IMR-90 (cell line): Measurements from ENCODE around the gene CFAP43. TPM values are rescaled to one million over a fixed set of nuclear protein-coding genes. Genes with fewer than 3 reads are reported as not detected.

Experiments
- ATAC-seq: fragments of 200-7000 bp; cut with Tn5 transposase; 2 replicates; pipeline ENCODE4 v1.9.1; 2020; ENCODE audit warnings: low read depth, mild to moderate bottlenecking, moderate library complexity
- BruUV-seq: library from RNA; stranded (reverse); fragments of 400-500 nt; replicated peaks from 2 replicates; lab custom pipeline; 2021; lab: Mats Ljungman, UMichigan
- CTCF ChIA-PET: fragments of 300-600 bp; formaldehyde crosslinking; extraction: SDS; loops from one replicate; lab custom pipeline; 2021; ENCODE audit warnings: antibody characterized with exemption; lab: Yijun Ruan, JAX
- POLR2A ChIA-PET: fragments of 300-600 bp; sonication (Branson Sonifier 250); formaldehyde crosslinking; loops from one replicate; lab custom pipeline; 2022; ENCODE audit warnings: antibody characterized with exemption; ENCODE audit not compliant: unreplicated experiment; lab: Charles Lee
- DNase-seq: peaks from one replicate; pipeline ENCODE4 v3.0.0; 2013
- H2AFZ ChIP-seq: replicated peaks from 2 replicates; pipeline ENCODE3; 2013; ENCODE audit warnings: low read length, mild to moderate bottlenecking; ENCODE audit not compliant: poor library complexity
- H2AK5ac ChIP-seq: 2 replicates; pipeline ENCODE4 v1.6.1; 2013; ENCODE audit warnings: low read depth, low read length, inconsistent platforms
- H2AK9ac ChIP-seq: replicated peaks from 2 replicates; pipeline ENCODE3; 2013; ENCODE audit warnings: mild to moderate bottlenecking, low read depth, low read length, moderate library complexity; ENCODE audit not compliant: poor library complexity
- H2BK120ac ChIP-seq: 2 replicates; pipeline ENCODE4 v1.6.1; 2013; ENCODE audit warnings: low read depth, low read length, inconsistent platforms
- H2BK15ac ChIP-seq: 3 replicates; pipeline ENCODE4 v1.6.1; 2013; ENCODE audit warnings: low read depth, low read length, inconsistent platforms
- H2BK20ac ChIP-seq: 2 replicates; pipeline ENCODE4 v1.6.1; 2013; ENCODE audit warnings: low read depth, mild to moderate bottlenecking, inconsistent platforms, low read length, moderate library complexity
- H2BK5ac ChIP-seq: 2 replicates; pipeline ENCODE4 v1.6.1; 2013; ENCODE audit warnings: mild to moderate bottlenecking, low read depth, low read length, inconsistent platforms; ENCODE audit not compliant: poor library complexity, severe bottlenecking
- H3K14ac ChIP-seq: replicated peaks from 2 replicates; pipeline ENCODE4 v1.6.1; 2013; ENCODE audit warnings: low read depth, low read length, inconsistent platforms
- H3K18ac ChIP-seq: 2 replicates; pipeline ENCODE4 v1.6.1; 2013; ENCODE audit warnings: low read depth, low read length, control low read depth
- H3K23ac ChIP-seq: 2 replicates; pipeline ENCODE4 v1.6.1; 2013; ENCODE audit warnings: low read depth, low read length, inconsistent platforms
- H3K27ac ChIP-seq: 2 replicates; pipeline ENCODE4 v1.5.1; 2013; ENCODE audit warnings: mild to moderate bottlenecking, control low read depth, low read length; ENCODE audit not compliant: insufficient read depth
- H3K27me3 ChIP-seq: 2 replicates; pipeline ENCODE4 v1.6.1; 2013; ENCODE audit warnings: low read length; ENCODE audit not compliant: control insufficient read depth, insufficient read depth
- H3K36me3 ChIP-seq: 2 replicates; pipeline ENCODE4 v1.6.1; 2013; ENCODE audit warnings: low read length, mixed read lengths; ENCODE audit not compliant: control insufficient read depth, insufficient read depth
- H3K4ac ChIP-seq: 2 replicates; pipeline ENCODE4 v1.6.1; 2013; ENCODE audit warnings: low read depth, low read length, inconsistent platforms
- H3K4me1 ChIP-seq: 2 replicates; pipeline ENCODE4 v1.6.1; 2013; ENCODE audit warnings: low read length, mixed read lengths; ENCODE audit not compliant: control insufficient read depth, insufficient read depth
- H3K4me2 ChIP-seq: 2 replicates; pipeline ENCODE4 v1.6.1; 2013; ENCODE audit warnings: low read depth, mild to moderate bottlenecking, control low read depth, low read length, moderate library complexity
- H3K4me3 ChIP-seq: 2 replicates; pipeline ENCODE4 v1.5.1; 2013; ENCODE audit warnings: low read depth, mild to moderate bottlenecking, control low read depth, low read length, moderate library complexity; ENCODE audit not compliant: insufficient read depth
- H3K56ac ChIP-seq: 2 replicates; pipeline ENCODE4 v1.6.1; 2013; ENCODE audit warnings: low read length, inconsistent platforms; ENCODE audit not compliant: insufficient read depth; ENCODE audit errors: extremely low read depth
- H3K79me1 ChIP-seq, 2 experiments: 2 replicates each; pipeline ENCODE4 v1.6.1; 2013; ENCODE audit warnings: low read length in 2 of 2, inconsistent platforms in 1 of 2, low read depth in 1 of 2
- H3K9ac ChIP-seq: 2 replicates; pipeline ENCODE4 v1.6.1; 2013; ENCODE audit warnings: low read depth, low read length, control low read depth
- H3K9me1 ChIP-seq: 2 replicates; pipeline ENCODE4 v1.6.1; 2013; ENCODE audit warnings: low read length, inconsistent platforms; ENCODE audit not compliant: insufficient read depth
- H3K9me3 ChIP-seq: 2 replicates; pipeline ENCODE4 v1.6.1; 2013; ENCODE audit warnings: low read length; ENCODE audit not compliant: control insufficient read depth, insufficient read depth
- H4K20me1 ChIP-seq: 2 replicates; pipeline ENCODE4 v1.6.1; 2013; ENCODE audit warnings: low read length, inconsistent platforms; ENCODE audit not compliant: insufficient read depth
- H4K5ac ChIP-seq: 2 replicates; pipeline ENCODE4 v1.6.1; 2013; ENCODE audit warnings: mild to moderate bottlenecking, low read depth, low read length, control low read depth
- H4K8ac ChIP-seq, 2 experiments: 2 replicates each; pipeline ENCODE4 v1.6.1; 2013; ENCODE audit warnings: low read depth in 2 of 2, low read length in 2 of 2, control low read depth in 1 of 2, inconsistent platforms in 1 of 2
- H4K91ac ChIP-seq: 2 replicates; pipeline ENCODE4 v1.6.1; 2013; ENCODE audit warnings: low read depth, low read length, inconsistent platforms; ENCODE audit not compliant: insufficient read depth
- BHLHE40 ChIP-seq: fragments of 150-350 bp; IDR thresholded peaks from 2 replicates; pipeline ENCODE4 v1.6.1; 2016; ENCODE audit warnings: mild to moderate bottlenecking, low read depth, low read length
- CEBPB ChIP-seq: IDR thresholded peaks from 2 replicates; pipeline ENCODE4 v1.6.1; 2012; ENCODE audit warnings: low read depth, low read length, improper control_type of control experiment
- CHD1 ChIP-seq: IDR thresholded peaks from 2 replicates; pipeline ENCODE4 v1.6.1; 2012; ENCODE audit warnings: low read depth, low read length, improper control_type of control experiment
- FOS ChIP-seq: fragments of 150-350 bp; IDR thresholded peaks from 2 replicates; pipeline ENCODE4 v1.6.1; 2016; ENCODE audit warnings: low read depth, low read length
- MAFK ChIP-seq: IDR thresholded peaks from 2 replicates; pipeline ENCODE4 v1.6.1; 2012; ENCODE audit warnings: low read depth, low read length, improper control_type of control experiment
- MAZ ChIP-seq: IDR thresholded peaks from 2 replicates; pipeline ENCODE4 v1.6.1; 2012; ENCODE audit warnings: low read depth, mild to moderate bottlenecking, low read length, improper control_type of control experiment, moderate library complexity, borderline replicate concordance
- MXI1 ChIP-seq: IDR thresholded peaks from 2 replicates; pipeline ENCODE4 v1.6.1; 2012; ENCODE audit warnings: low read depth, mild to moderate bottlenecking, low read length, moderate library complexity, borderline replicate concordance
- NFE2L2 ChIP-seq: fragments of 150-350 bp; IDR thresholded peaks from 2 replicates; pipeline ENCODE4 v1.6.1; 2016; ENCODE audit warnings: low read depth, mild to moderate bottlenecking, low read length
- POLR2A ChIP-seq: IDR thresholded peaks from 2 replicates; pipeline ENCODE4 v1.6.1; 2012; ENCODE audit warnings: mild to moderate bottlenecking, low read depth, low read length
- RAD21 ChIP-seq: IDR thresholded peaks from 2 replicates; pipeline ENCODE4 v1.6.1; 2012; ENCODE audit warnings: low read length, improper control_type of control experiment
- RCOR1 ChIP-seq: IDR thresholded peaks from 2 replicates; pipeline ENCODE4 v1.6.1; 2012; ENCODE audit warnings: mild to moderate bottlenecking, low read length, improper control_type of control experiment; ENCODE audit not compliant: insufficient replicate concordance
- RFX5 ChIP-seq: IDR thresholded peaks from 2 replicates; pipeline ENCODE4 v1.8.0; 2012; ENCODE audit warnings: low read depth, mild to moderate bottlenecking, low read length, moderate library complexity
- SMC3 ChIP-seq: fragments of 150-350 bp; IDR thresholded peaks from 2 replicates; pipeline ENCODE4 v1.6.1; 2016; ENCODE audit warnings: low read depth, mild to moderate bottlenecking, antibody characterized with exemption, low read length, moderate library complexity
- WGBS, 2 experiments: methylation state at CpG; one replicate each; pipeline versions ENCODE4 v1.1.5 to v1.1.7; 2013; ENCODE audit warnings: missing lambda C conversion rate in 2 of 2; ENCODE audit not compliant: insufficient read length in 1 of 2; ENCODE audit errors: extremely low coverage in 2 of 2; 5-methylcytosine and 5-hydroxymethylcytosine counted together
- dilution Hi-C: fragments of 300-500 bp; cut with HindIII; formaldehyde crosslinking; loops from one replicate; pipeline ENCODE4 v1.14.3; 2018; ENCODE audit warnings: low sequenced_read_pairs; ENCODE audit not compliant: unreplicated experiment
- in situ Hi-C: fragments of 300-500 bp; cut with MboI; formaldehyde crosslinking; loops from 3 replicates; pipeline ENCODE4 v1.14.3; 2019; ENCODE audit warnings: low sequenced_read_pairs, inconsistent platforms, mixed read lengths
- intact Hi-C: fragments of 100-400 bp; cut with micrococcal nuclease; formaldehyde crosslinking; loops from 2 replicates; pipeline ENCODE4 v1.10.0; 2022
- polyA plus RNA-seq, 3 experiments: library from polyadenylated mRNA; depleted of rRNA; stranded (reverse); fragments of >200 nt; gene quantifications; 2 replicates each; pipeline ENCODE4 v1.2.3, GENCODE V29; 2012; ENCODE audit warnings: low replicate concordance in 1 of 3
- total RNA-seq: library from RNA; depleted of rRNA; stranded (reverse); fragments of >200 nt; gene quantifications from 2 replicates; pipeline ENCODE4 v1.2.3, GENCODE V29; 2012
- TF ChIP-seq, protein P1 (sequence below): fragments of 150-350 bp; IDR thresholded peaks from 2 replicates; pipeline ENCODE4 v1.6.1; 2017; ENCODE audit warnings: mild to moderate bottlenecking, antibody characterized with exemption, low read length, low read depth
- TF ChIP-seq, protein P2 (sequence below): fragments of 150-350 bp; IDR thresholded peaks from 2 replicates; pipeline ENCODE4 v1.6.1; 2016; ENCODE audit warnings: low read depth, mild to moderate bottlenecking, low read length, moderate library complexity, borderline replicate concordance
- TF ChIP-seq, protein P3 (sequence below): conservative IDR thresholded peaks from 2 replicates; pipeline ENCODE4 v1.5.1; 2012; ENCODE audit warnings: mild to moderate bottlenecking, low read depth, low read length, improper control_type of control experiment

Gene CFAP43
- total and polyA plus RNA-seq, 2 of the 4 experiments (the other 2 are of a cell fraction), result under 0.01 to 0.05 TPM

DNA sequence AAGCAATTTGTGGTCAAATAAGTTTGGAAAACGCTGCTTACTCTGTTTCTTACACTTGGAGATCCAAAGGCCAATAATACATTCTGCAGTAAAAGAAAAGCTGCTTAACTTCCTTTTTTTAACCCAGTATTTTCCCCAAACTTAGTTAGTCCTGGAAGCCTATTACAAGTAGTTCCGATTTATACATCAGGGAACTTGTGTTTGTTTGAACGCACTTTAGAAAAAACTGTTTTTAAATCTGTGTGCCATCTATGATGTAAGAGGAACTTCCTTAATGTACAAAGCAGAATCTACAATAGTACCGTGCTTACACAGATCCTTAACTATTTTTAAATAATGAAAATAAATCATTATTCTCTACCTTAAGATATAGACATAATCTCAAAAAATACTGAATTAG is 87.2 kb downstream of the CFAP43 start:
- no peaks in the 10 kb centered on the region for H3K36me3 ChIP-seq
- no peak overlapping the region for H2AFZ ChIP-seq
- H2BK20ac ChIP-seq, result no peak overlapping the region
- H2AK5ac ChIP-seq, result no peak overlapping the region
- in situ Hi-C loops, result no loop called here
- POLR2A ChIA-PET, result no interaction called here
- H3K4me3 ChIP-seq, result no peak overlapping the region
- H3K79me1 ChIP-seq, result no peaks in the 10 kb centered on the region
- no peak overlapping the region for H2AK9ac ChIP-seq
- no peak for ATAC-seq
- no peak overlapping the region for H2BK5ac ChIP-seq
- BruUV-seq, result no TSS peak
- WGBS, 2 experiments, result no CpG with 5 or more reads among the region's 4 CpGs
- H3K27ac ChIP-seq, result no peak overlapping the region
- no peak overlapping the region for H3K4ac ChIP-seq
- TF ChIP-seq MXI1 (no peak), MAFK (no peak), RCOR1 (no peak), MAZ (no peak), RAD21 (no peak), CEBPB (no peak), SMC3 (no peak), NFE2L2 (no peak), CHD1 (no peak), FOS (no peak), BHLHE40 (no peak), RFX5 (no peak), POLR2A (no peak)
- TF ChIP-seq, protein P1, sequence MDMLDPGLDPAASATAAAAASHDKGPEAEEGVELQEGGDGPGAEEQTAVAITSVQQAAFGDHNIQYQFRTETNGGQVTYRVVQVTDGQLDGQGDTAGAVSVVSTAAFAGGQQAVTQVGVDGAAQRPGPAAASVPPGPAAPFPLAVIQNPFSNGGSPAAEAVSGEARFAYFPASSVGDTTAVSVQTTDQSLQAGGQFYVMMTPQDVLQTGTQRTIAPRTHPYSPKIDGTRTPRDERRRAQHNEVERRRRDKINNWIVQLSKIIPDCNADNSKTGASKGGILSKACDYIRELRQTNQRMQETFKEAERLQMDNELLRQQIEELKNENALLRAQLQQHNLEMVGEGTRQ, result no peak
- TF ChIP-seq, protein P2, sequence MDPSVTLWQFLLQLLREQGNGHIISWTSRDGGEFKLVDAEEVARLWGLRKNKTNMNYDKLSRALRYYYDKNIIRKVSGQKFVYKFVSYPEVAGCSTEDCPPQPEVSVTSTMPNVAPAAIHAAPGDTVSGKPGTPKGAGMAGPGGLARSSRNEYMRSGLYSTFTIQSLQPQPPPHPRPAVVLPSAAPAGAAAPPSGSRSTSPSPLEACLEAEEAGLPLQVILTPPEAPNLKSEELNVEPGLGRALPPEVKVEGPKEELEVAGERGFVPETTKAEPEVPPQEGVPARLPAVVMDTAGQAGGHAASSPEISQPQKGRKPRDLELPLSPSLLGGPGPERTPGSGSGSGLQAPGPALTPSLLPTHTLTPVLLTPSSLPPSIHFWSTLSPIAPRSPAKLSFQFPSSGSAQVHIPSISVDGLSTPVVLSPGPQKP, result no peak
- TF ChIP-seq, protein P3, sequence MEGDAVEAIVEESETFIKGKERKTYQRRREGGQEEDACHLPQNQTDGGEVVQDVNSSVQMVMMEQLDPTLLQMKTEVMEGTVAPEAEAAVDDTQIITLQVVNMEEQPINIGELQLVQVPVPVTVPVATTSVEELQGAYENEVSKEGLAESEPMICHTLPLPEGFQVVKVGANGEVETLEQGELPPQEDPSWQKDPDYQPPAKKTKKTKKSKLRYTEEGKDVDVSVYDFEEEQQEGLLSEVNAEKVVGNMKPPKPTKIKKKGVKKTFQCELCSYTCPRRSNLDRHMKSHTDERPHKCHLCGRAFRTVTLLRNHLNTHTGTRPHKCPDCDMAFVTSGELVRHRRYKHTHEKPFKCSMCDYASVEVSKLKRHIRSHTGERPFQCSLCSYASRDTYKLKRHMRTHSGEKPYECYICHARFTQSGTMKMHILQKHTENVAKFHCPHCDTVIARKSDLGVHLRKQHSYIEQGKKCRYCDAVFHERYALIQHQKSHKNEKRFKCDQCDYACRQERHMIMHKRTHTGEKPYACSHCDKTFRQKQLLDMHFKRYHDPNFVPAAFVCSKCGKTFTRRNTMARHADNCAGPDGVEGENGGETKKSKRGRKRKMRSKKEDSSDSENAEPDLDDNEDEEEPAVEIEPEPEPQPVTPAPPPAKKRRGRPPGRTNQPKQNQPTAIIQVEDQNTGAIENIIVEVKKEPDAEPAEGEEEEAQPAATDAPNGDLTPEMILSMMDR, result no peak
- H4K8ac ChIP-seq, result no peak overlapping the region
- H3K27me3 ChIP-seq, result peaks cover 35% of the 10 kb centered on the region
- no peak overlapping the region for H3K4me2 ChIP-seq
- no peak overlapping the region for H3K9ac ChIP-seq
- H3K23ac ChIP-seq, result no peak overlapping the region
- H4K91ac ChIP-seq, result no peak overlapping the region
- H4K20me1 ChIP-seq, result no peaks in the 10 kb centered on the region
- DNase-seq, result no peak
- no peaks in the 10 kb centered on the region for H3K9me1 ChIP-seq
- CTCF ChIA-PET, result no interaction called here
- no peaks in the 10 kb centered on the region for H3K4me1 ChIP-seq
- H3K14ac ChIP-seq, result no peak overlapping the region
- no peak overlapping the region for H3K18ac ChIP-seq
- H2BK15ac ChIP-seq, result no peak overlapping the region
- no peak overlapping the region for H4K5ac ChIP-seq
- H3K56ac ChIP-seq, result no peak overlapping the region
- intact Hi-C loops, result loop anchor here (5.0 kb wide), 1 partner anchor 42 kb away; no protein-coding TSS in a partner anchor
- no peaks in the 10 kb centered on the region for H3K9me3 ChIP-seq
- dilution Hi-C loops, result no loop called here
- H2BK120ac ChIP-seq, result no peak overlapping the region
